NT2/D1 (cell line): ENCODE measurements around the gene RNU1-3.
"Not testable (repeated sequence)": the region's sequence is repeated elsewhere in the genome, so short reads cannot be mapped to it uniquely, and the experiment has no call there.

Source experiments
- DNase-seq: peaks from one replicate; pipeline ENCODE4 v3.0.0-alpha.2; 2011; ENCODE audit warnings: low read depth, low spot score
- H3K27me3 ChIP-seq: 2 replicates; pipeline ENCODE4 v1.6.0; 2011; ENCODE audit warnings: mild to moderate bottlenecking; ENCODE audit not compliant: insufficient read length, insufficient read depth
- H3K36me3 ChIP-seq: 2 replicates; pipeline ENCODE4 v1.6.1; 2011; ENCODE audit warnings: mild to moderate bottlenecking, low read length, mixed read lengths; ENCODE audit not compliant: insufficient read depth, insufficient read length
- H3K4me1 ChIP-seq: 2 replicates; pipeline ENCODE4 v1.5.1; 2011; ENCODE audit not compliant: insufficient read depth, insufficient read length
- H3K4me3 ChIP-seq: 2 replicates; pipeline ENCODE4 v1.5.1; 2011; ENCODE audit warnings: low read depth; ENCODE audit not compliant: insufficient read length
- H3K9ac ChIP-seq: 2 replicates; pipeline ENCODE4 v1.6.0; 2011; ENCODE audit warnings: low read depth; ENCODE audit not compliant: insufficient read length
- H3K9me3 ChIP-seq: 2 replicates; pipeline ENCODE4 v1.5.1; 2011; ENCODE audit warnings: mild to moderate bottlenecking, low read length; ENCODE audit not compliant: insufficient read depth
- SUZ12 ChIP-seq: IDR thresholded peaks from 2 replicates; pipeline ENCODE4 v1.6.1; 2011; ENCODE audit not compliant: insufficient read length, insufficient read depth; ENCODE audit errors: extremely low read depth
- YY1 ChIP-seq: IDR thresholded peaks from 2 replicates; pipeline ENCODE4 v1.6.1; 2011; ENCODE audit not compliant: insufficient read length, insufficient read depth
- ZNF274 ChIP-seq: IDR thresholded peaks from 2 replicates; pipeline ENCODE4 v1.6.1; 2011; ENCODE audit warnings: mild to moderate bottlenecking, low read depth, low read length

RNU1-3 gene

DNA sequence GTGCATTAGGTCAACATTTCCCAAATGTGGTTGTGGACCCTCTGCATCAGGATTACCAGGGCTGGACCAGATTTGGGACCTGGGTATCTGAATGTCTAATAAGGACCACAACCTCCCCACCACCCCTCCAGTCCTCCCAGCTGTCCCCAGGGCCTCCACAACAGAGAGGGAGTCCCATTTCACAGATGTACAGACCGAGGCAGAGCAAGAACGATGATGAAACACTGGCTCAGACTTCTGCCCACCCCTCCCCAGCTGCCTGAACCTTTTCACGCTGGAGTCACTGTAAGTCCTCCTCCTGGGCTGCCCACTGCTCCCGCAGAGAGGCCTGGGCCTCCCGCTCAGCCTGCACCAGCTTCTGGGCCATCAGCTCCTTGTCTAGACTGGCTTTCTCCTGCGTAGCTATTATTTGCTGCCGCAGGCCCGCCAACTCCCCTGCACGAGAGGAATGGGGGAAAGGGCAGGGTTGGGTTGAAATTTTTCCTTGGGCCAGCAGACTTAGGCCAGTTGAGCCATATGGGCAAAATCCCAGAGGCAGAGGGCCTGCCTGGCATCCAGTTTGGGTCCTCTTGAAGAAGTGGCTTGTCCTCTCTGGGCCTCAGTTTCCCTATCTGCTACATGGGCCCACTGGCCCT lies 45.0 kb downstream of the RNU1-3 start:
- not testable (repeated sequence) for H3K4me1 ChIP-seq, H3K4me3 ChIP-seq, H3K9ac ChIP-seq, DNase-seq, H3K9me3 ChIP-seq, H3K27me3 ChIP-seq
- H3K36me3 ChIP-seq = peaks cover 46% of the 10 kb centered on the region

DNA sequence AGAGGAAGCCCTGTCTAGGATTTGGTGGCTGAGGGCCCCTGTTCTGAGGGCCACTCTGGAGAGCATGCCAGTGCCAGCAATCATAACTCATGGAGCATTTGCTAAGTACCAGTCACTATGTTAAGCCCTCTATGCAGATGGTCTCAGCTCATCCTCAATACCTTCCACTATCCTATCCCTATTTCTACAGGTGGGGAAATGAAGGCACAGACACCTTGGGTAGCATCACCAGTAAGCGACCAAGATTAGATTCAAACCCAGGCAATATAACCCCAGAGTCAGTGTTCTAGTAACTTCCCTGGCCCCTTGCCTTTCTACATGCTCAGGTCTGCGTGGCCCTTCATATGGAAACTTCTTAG lies 45.5 kb downstream of the RNU1-3 start:
- peaks cover 9% of the 10 kb centered on the region for H3K4me1 ChIP-seq
- no peaks in the 10 kb centered on the region for H3K9me3 ChIP-seq
- H3K36me3 ChIP-seq = peaks cover 42% of the 10 kb centered on the region
- H3K4me3 ChIP-seq = no peak overlapping the region
- no peak for TF ChIP-seq SUZ12
- no peak for TF ChIP-seq YY1
- TF ChIP-seq ZNF274 = no peak
- no peak overlapping the region for H3K9ac ChIP-seq
- H3K27me3 ChIP-seq = no peaks in the 10 kb centered on the region
- DNase-seq = no peak

DNA sequence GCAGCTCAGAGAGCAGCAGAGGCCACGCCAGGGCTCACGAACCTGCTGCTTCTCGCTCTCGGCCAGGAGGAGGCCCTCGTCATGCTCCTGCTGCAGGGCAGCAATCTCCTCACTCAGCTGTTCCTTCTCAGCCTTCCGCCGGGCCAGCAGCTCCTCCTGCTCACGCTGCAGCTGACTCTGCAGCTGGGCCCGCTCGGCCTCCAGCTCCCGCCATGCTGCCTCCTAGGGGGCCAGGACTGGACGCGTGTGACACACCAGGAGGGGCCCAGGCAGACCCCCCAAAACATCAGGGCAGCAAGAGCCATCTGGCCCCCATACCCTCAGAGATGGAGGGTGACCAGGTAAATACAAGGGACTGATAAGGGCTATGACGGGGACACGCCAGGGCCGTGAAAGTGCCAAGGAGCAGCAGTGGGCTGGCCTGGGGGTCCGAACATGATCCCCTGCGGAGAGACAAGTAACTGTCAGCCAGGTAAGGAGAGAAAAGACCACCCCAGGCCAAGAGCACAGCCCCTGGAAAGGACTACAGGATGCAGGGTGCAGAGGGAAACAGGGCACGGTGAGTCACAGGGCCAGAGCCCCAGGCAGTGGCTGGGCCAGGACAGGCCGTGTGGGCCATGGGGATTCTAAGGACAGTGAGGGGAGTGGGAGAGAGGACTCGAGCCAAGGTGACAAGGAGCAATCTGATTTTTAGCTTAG lies 46.8 kb downstream of the RNU1-3 start:
- not testable (repeated sequence) for H3K9me3 ChIP-seq, H3K9ac ChIP-seq, H3K27me3 ChIP-seq, H3K4me3 ChIP-seq, DNase-seq, H3K4me1 ChIP-seq
- peaks cover 32% of the 10 kb centered on the region for H3K36me3 ChIP-seq

DNA sequence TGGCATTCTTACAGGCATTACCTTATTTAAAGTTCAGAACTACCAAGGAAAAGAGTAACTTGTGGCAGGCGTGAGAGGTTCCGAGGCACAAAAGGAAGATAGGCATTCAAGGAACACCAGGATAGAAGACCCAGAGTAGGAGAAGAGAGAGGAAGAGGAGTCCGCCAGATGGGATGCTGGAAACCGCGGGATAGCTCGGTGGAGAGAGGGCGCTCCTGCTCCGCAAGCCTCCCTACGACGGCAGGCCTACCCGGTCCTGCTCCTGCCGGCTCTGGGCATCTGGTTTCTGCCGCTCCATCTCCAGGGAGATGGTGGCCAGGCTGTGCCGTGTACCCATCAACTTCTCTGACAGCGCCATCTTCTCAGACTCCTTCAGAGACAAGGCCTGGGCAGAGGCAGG lies 48.0 kb downstream of the RNU1-3 start:
- Histone ChIP-seq H3K9me3 (no peaks in the 10 kb centered on the region), H3K27me3 (peaks cover 21% of the 10 kb centered on the region), H3K4me1 (peaks cover 9% of the 10 kb centered on the region), H3K9ac (no peak overlapping the region), H3K36me3 (peaks cover 25% of the 10 kb centered on the region), H3K4me3 (no peak overlapping the region)
- no peak for DNase-seq
- TF ChIP-seq ZNF274 = no peak
- TF ChIP-seq YY1 = no peak
- TF ChIP-seq SUZ12 = no peak

DNA sequence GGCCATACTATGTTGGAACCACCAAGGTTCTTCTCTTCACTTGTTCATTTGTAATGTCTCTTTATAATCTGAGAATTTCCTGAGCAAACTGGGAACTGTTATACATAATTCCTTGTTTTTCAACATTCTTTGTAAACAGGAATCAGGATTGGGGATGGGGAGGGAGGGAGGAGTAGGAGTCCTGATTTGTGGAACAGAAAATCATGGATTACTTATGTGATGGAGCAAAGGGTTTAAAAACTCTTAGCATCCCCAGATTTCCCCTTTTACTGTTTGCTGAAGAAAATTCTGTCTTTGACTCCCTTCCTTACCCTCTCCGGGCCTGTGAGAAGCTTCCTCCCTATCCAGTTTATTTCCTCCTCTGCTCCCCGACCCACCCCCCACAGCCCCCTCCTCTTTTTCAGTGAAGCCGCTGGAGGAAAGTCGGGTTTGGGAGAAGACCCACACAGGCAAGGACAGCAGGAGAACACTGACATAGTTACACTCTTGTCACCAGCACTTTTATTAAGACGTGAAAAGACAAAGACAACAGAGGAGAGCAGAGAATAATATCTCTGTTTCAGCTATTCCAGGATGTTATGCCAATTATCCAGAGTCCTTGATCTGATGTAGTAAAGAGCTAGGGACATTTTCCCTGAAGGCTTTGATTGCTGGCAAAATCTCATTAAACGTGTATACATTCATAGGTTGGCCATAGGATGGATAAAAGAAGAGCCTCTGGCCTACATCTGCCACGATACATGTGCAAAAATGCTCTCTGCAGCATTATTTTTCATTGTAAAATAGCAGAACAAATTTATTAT lies 48.8 kb downstream of the RNU1-3 start:
- Histone ChIP-seq H3K9me3 (no peaks in the 10 kb centered on the region), H3K4me1 (peaks cover 9% of the 10 kb centered on the region), H3K36me3 (peaks cover 18% of the 10 kb centered on the region)

DNA sequence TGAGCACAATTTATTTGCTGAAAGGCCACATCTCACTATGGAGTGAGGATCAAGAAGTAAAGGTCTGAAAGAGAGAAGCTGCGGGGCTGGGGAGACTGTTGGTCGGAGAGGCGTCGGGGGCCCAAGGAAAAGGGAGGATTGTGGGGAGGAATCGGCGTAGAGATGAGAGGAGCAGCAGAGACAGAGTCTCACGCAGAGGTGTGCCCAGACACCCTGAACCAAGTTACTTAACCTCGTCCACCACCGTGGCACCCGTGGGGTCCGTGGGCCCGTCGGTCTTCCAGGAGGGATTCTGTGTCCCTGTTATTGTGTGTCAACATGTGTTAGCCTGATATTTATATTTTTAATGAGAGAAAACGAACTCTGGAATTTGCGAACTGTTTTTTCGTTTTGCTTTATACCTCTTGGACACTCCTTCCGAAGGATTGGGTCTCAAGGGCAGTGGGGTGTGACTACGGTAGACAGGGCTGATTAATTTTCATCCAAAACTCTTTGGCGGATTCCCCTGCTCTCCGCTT lies 49.6 kb downstream of the RNU1-3 start:
- DNase-seq = no peak
- Histone ChIP-seq H3K9ac (no peak overlapping the region), H3K36me3 (peaks cover 15% of the 10 kb centered on the region), H3K4me1 (peaks cover 9% of the 10 kb centered on the region), H3K27me3 (peaks cover 30% of the 10 kb centered on the region), H3K4me3 (no peak overlapping the region), H3K9me3 (no peaks in the 10 kb centered on the region)
- TF ChIP-seq ZNF274 (no peak), SUZ12 (no peak), YY1 (no peak)

More for the DNA sequence above, 48.8 kb downstream of the RNU1-3 start:
- no peak for TF ChIP-seq YY1
- TF ChIP-seq ZNF274 = no peak
- TF ChIP-seq SUZ12 = no peak
- DNase-seq = no peak
- H3K9ac ChIP-seq = no peak overlapping the region
- no peak overlapping the region for H3K4me3 ChIP-seq
- H3K27me3 ChIP-seq = peaks cover 22% of the 10 kb centered on the region
